LNCaP clone FGC (cell line): ENCODE data around the gene FHIT.

Source experiments
- DNase-seq: peaks from one replicate; pipeline ENCODE4 v3.0.0-alpha.2; 2011; ENCODE audit warnings: low read depth
- H3K4me3 ChIP-seq: 2 replicates; pipeline ENCODE4 v1.5.1; 2011; ENCODE audit warnings: mild to moderate bottlenecking, low read depth, low read length, control low read depth
- TF ChIP-seq, protein P1 (sequence below): IDR thresholded peaks from 2 replicates; pipeline ENCODE4 v1.5.1; 2012; ENCODE audit warnings: mild to moderate bottlenecking; ENCODE audit not compliant: control insufficient read depth, insufficient read depth; ENCODE audit errors: extremely low read depth

The FHIT gene

DNA sequence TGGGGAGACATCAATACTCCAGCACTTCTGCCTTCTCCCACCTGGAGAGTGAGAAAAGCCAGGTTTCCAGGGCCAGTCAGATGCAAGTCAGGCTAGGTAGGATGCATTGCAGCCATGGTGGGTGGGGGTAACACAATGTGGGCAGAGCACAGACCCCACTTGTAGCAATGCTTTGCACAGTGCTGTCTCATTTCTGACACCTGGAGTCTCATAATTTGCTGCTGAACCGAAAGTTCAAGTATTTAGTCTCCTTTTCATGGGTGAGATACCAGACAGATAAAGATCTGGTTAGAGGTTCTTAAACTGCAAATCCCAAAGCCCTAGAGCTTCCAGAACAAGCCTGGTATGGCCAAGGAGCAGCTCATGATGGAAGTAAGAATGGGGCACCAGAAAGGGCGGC, 1321.1 kb downstream of the FHIT start:
- no peak overlapping the region for H3K4me3 ChIP-seq
- no peak for DNase-seq
- TF ChIP-seq, protein P1, sequence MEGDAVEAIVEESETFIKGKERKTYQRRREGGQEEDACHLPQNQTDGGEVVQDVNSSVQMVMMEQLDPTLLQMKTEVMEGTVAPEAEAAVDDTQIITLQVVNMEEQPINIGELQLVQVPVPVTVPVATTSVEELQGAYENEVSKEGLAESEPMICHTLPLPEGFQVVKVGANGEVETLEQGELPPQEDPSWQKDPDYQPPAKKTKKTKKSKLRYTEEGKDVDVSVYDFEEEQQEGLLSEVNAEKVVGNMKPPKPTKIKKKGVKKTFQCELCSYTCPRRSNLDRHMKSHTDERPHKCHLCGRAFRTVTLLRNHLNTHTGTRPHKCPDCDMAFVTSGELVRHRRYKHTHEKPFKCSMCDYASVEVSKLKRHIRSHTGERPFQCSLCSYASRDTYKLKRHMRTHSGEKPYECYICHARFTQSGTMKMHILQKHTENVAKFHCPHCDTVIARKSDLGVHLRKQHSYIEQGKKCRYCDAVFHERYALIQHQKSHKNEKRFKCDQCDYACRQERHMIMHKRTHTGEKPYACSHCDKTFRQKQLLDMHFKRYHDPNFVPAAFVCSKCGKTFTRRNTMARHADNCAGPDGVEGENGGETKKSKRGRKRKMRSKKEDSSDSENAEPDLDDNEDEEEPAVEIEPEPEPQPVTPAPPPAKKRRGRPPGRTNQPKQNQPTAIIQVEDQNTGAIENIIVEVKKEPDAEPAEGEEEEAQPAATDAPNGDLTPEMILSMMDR: no peak

DNA sequence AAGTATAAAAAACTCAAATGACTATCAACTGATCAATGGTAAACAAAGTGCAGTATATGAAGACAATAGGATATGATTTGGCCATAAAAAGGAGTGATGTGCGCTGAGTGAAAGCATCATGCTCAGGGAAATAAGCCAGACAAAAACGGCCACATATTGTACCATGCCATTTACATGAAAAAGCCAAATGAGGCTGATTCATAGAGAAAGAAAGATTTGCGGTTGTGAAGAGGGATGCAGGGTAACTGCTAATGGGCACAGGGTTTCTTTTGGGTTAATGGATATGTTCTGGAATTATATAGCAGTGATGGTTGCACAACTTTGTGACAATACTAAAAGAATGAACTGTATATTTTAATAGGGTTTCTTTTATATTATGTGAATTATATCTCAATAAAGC, 1324.2 kb downstream of the FHIT start:
- TF ChIP-seq, protein P1: no peak
- no peak overlapping the region for H3K4me3 ChIP-seq
- no peak for DNase-seq

DNA sequence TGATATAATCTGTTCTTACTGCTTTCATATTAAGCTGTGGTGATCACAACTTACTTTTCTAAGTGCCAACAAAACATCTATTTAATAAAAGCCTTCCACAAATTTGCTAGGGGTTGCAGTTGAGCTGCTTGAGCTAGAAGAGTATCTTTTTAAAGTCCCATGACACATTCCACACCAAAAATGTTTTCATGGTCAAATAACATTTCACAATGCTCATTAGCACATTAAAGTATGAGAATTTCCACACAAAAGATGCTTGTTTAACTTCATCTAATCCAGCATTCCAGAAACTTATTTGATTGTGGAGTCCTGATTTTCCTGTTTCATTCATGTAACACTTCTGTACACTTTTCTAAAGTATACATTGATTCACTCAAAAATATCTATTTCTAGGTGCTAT, 1325.3 kb downstream of the FHIT start:
- TF ChIP-seq, protein P1: no peak
- DNase-seq: no peak

DNA sequence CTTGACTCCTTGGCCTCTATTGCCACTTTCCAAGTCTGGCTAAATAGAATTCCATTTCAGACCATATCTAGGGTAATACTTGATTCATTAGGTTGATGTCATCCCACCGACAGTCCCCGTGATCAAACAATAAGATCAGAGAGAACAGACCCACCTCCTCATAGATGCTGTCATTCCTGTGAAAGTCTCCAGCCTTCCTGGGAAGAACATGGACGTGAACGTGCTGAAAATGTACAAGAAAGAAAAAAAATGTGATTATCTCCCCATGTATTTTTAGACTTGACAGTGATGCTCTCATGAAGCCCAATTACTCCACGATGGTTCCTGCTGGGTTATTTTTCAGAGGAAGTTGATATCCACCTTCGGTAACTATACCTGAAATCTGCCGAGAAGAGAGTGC, 1329.1 kb downstream of the FHIT start:
- TF ChIP-seq, protein P1: no peak

More for the DNA sequence above, 1325.3 kb downstream of the FHIT start:
- no peak overlapping the region for H3K4me3 ChIP-seq

DNA sequence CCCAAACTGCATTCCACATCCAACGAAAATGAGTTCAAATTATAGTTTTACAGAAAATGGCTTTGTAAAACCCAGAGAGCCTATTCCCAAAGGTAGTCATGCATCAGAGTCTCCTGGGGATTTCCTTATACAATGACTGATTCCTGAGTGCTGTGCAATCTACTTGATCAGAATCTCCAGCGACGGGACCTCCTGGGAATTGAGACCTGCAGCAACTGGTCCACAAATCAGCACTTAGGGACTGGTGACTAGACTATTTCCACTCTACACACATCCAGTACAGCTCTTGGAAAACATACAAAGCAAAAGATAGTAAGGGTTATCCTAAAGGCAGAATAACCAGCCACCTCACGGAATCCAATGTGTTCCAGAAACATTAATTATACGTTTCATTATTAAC, 1330.4 kb downstream of the FHIT start:
- H3K4me3 ChIP-seq: no peak overlapping the region
- TF ChIP-seq, protein P1: no peak
- DNase-seq: no peak

More for the DNA sequence above, 1329.1 kb downstream of the FHIT start:
- H3K4me3 ChIP-seq: no peak overlapping the region
- DNase-seq: no peak

DNA sequence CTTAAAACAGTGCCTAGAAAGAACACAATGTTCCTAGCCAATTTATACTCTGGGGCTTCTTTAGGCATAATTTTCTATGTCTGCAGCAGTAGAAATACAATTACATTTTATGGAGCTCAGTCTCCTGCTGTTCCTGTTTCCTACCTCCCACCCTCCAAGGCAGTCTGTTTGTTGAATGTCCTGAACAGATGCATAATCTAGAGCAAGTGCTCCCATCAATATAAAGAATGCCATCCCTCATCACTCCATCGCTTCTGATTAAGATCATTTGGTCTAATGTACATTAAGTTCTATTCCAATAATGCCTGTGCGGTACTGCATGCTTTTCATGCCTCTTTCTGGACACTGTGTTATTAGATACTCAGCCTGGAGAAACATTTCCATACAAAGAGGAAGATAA, 1331.7 kb downstream of the FHIT start:
- H3K4me3 ChIP-seq: no peak overlapping the region
- TF ChIP-seq, protein P1: no peak
- DNase-seq: no peak

DNA sequence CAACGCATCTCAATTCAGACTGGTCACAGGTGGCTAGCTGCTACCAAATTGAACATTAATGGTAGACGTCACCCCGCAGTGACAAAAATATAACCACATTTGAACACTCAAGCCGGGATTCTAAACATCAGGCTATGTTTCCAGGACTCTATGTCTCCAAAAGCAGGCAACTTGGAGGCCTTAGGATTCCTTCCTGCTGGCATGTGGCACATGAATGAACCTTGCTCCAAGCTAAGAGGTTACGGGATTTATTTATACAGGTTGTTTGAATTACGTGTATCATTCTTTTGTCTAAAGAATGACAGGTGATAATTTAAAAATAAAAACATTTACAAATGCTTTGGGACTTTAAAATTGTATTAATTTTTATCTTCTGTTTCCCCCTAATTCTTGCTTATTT, 1337.0 kb downstream of the FHIT start:
- TF ChIP-seq, protein P1: no peak
- DNase-seq: no peak
- no peak overlapping the region for H3K4me3 ChIP-seq
